Loucy (cell line): Measurements from ENCODE around the gene MTCH1.

Experiments
- H2AFZ ChIP-seq: fragments of 200-600 bp; sonication (generic); 2 replicates; pipeline ENCODE4 v1.6.0; 2016; ENCODE audit warnings: antibody characterized with exemption, mild to moderate bottlenecking, low read length, moderate library complexity
- H3F3A ChIP-seq: fragments of 200-600 bp; 2 replicates; pipeline ENCODE4 v1.6.0; 2016; ENCODE audit warnings: antibody characterized with exemption, low read depth, mild to moderate bottlenecking
- H3K27me3 ChIP-seq: fragments of 200-600 bp; sonication (generic); 2 replicates; pipeline ENCODE4 v1.6.1; 2014; ENCODE audit warnings: low read length, mild to moderate bottlenecking; ENCODE audit not compliant: insufficient read depth, poor library complexity, severe bottlenecking
- H3K36me3 ChIP-seq: fragments of 200-600 bp; sonication (generic); 2 replicates; pipeline ENCODE4 v1.6.1; 2016; ENCODE audit warnings: low read length; ENCODE audit not compliant: insufficient read depth
- H3K4me1 ChIP-seq: fragments of 200-600 bp; sonication (generic); 2 replicates; pipeline ENCODE4 v1.5.1; 2014; ENCODE audit warnings: low read length, mild to moderate bottlenecking; ENCODE audit not compliant: insufficient read depth, poor library complexity, severe bottlenecking
- H3K4me2 ChIP-seq: fragments of 200-600 bp; sonication (generic); 2 replicates; pipeline ENCODE4 v1.6.0; 2014; ENCODE audit warnings: antibody characterized with exemption, low read length, low read depth, mild to moderate bottlenecking; ENCODE audit not compliant: poor library complexity, severe bottlenecking
- H3K4me3 ChIP-seq: fragments of 200-600 bp; sonication (generic); 2 replicates; pipeline ENCODE4 v1.5.1; 2014; ENCODE audit warnings: low read length, mild to moderate bottlenecking, mixed read lengths; ENCODE audit not compliant: poor library complexity, severe bottlenecking
- H3K79me2 ChIP-seq: fragments of 200-600 bp; sonication (generic); 2 replicates; pipeline ENCODE4 v1.6.1; 2014; ENCODE audit warnings: low read length; ENCODE audit not compliant: insufficient read depth
- H3K9ac ChIP-seq: fragments of 200-600 bp; sonication (generic); 2 replicates; pipeline ENCODE4 v1.6.0; 2014; ENCODE audit warnings: mild to moderate bottlenecking, low read depth, low read length, moderate library complexity; ENCODE audit not compliant: poor library complexity, severe bottlenecking
- H3K9me2 ChIP-seq: fragments of 200-600 bp; sonication (generic); replicated peaks from 2 replicates; pipeline ENCODE4 v1.6.1; 2016; ENCODE audit warnings: low read depth, low read length, mixed read lengths
- H3K9me3 ChIP-seq: fragments of 200-600 bp; sonication (generic); 2 replicates; pipeline ENCODE4 v1.6.1; 2014; ENCODE audit warnings: mild to moderate bottlenecking, antibody characterized with exemption, low read length, low read depth; ENCODE audit not compliant: insufficient read depth
- H4K20me1 ChIP-seq: fragments of 200-600 bp; sonication (generic); 2 replicates; pipeline ENCODE4 v1.6.0; 2014; ENCODE audit warnings: antibody characterized with exemption, low read length, mild to moderate bottlenecking; ENCODE audit not compliant: insufficient read depth, poor library complexity, severe bottlenecking
- EZH2phosphoT487 ChIP-seq: fragments of 200-600 bp; IDR thresholded peaks from 2 replicates; pipeline ENCODE4 v1.6.1; 2018; ENCODE audit warnings: antibody characterized with exemption, mild to moderate bottlenecking, moderate library complexity, borderline replicate concordance
- TF ChIP-seq, protein P1 (sequence below): fragments of 200-600 bp; sonication (generic); conservative IDR thresholded peaks from 2 replicates; pipeline ENCODE4 v1.5.1; 2014; ENCODE audit warnings: mild to moderate bottlenecking, antibody characterized with exemption, low read length

The MTCH1 gene

DNA sequence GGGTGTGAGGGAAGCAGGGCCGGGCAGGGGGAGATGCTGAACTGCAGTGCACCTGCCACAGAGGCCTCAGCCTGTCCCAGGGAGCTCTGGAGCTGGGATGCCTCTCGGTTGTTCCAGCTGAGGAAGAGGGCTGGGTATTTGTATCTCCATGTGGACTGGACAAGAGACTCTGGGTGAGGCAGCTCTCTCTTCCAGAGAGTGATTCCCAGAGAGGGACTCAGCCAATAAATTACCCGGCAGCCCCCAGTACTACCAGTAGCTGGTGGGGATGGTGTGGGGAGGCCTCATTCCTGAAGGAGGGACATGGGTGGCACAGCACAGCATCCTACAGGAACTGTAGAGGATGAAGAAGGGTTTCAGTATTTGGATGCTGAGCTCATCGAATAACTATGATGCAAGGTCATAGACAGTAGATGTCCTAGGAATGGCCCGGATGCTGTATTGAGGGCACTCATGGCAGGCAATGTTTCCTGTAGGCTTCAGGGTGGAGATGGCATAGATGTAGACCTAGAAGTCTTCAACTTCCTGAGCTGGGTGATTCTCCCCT, 20.9 kb upstream of the MTCH1 start:
- Histone ChIP-seq H3K36me3 (no peaks in the 10 kb centered on the region), H3K27me3 (no peaks in the 10 kb centered on the region), H3F3A (no peaks in the 10 kb centered on the region), H3K9me3 (no peaks in the 10 kb centered on the region), H3K79me2 (no peaks in the 10 kb centered on the region), H3K9ac (no peak overlapping the region), H4K20me1 (no peaks in the 10 kb centered on the region), H2AFZ (no peak overlapping the region), H3K9me2 (no peaks in the 10 kb centered on the region), H3K4me2 (no peak overlapping the region), H3K4me3 (no peak overlapping the region), H3K4me1 (peaks cover 5% of the 10 kb centered on the region)
- no peak for TF ChIP-seq EZH2phosphoT487
- TF ChIP-seq, protein P1, sequence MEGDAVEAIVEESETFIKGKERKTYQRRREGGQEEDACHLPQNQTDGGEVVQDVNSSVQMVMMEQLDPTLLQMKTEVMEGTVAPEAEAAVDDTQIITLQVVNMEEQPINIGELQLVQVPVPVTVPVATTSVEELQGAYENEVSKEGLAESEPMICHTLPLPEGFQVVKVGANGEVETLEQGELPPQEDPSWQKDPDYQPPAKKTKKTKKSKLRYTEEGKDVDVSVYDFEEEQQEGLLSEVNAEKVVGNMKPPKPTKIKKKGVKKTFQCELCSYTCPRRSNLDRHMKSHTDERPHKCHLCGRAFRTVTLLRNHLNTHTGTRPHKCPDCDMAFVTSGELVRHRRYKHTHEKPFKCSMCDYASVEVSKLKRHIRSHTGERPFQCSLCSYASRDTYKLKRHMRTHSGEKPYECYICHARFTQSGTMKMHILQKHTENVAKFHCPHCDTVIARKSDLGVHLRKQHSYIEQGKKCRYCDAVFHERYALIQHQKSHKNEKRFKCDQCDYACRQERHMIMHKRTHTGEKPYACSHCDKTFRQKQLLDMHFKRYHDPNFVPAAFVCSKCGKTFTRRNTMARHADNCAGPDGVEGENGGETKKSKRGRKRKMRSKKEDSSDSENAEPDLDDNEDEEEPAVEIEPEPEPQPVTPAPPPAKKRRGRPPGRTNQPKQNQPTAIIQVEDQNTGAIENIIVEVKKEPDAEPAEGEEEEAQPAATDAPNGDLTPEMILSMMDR = no peak

DNA sequence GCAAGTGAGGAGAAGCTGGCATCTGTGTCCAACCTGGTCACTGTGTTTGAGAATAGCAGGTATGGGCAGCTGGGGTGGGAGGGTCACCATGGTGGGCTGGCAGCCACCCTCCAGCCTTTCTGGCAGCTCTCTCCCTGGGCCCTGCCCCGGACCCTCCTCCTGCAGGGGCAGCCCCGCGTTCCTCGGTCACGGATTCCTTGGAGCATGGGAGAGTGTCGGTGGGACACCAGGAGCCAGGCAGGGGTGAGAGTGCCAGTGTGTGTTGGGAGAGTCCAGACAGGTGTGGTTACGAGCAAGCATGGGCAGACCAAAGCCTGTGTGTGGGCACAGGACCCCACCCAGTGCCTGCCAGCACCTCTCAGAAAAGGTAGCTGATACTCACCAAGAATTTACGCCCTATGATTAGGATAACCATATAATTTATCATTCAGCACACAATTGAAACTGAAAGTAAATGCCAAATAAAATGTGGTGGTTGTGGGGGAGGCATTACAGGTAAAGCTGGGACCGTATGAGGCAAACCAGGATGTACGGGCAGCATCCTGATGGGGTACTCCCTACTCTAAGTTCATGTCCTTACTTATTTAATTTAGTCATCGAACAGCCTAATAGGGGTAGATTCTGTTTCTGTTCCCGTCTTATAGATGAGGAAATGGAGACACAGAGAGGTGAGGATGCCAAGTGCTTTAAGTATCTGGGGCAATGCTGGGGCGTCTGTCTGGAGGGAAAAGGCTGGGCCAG, 20.0 kb upstream of the MTCH1 start:
- Histone ChIP-seq H3K79me2 (no peaks in the 10 kb centered on the region), H3K4me2 (peak overlapping the region; percentile 25), H3F3A (no peaks in the 10 kb centered on the region), H3K36me3 (no peaks in the 10 kb centered on the region), H3K4me3 (no peak overlapping the region), H3K9ac (no peak overlapping the region), H3K9me3 (no peaks in the 10 kb centered on the region), H4K20me1 (no peaks in the 10 kb centered on the region), H3K9me2 (no peaks in the 10 kb centered on the region), H2AFZ (no peak overlapping the region), H3K27me3 (no peaks in the 10 kb centered on the region), H3K4me1 (peaks cover 5% of the 10 kb centered on the region)
- TF ChIP-seq EZH2phosphoT487 = no peak

DNA sequence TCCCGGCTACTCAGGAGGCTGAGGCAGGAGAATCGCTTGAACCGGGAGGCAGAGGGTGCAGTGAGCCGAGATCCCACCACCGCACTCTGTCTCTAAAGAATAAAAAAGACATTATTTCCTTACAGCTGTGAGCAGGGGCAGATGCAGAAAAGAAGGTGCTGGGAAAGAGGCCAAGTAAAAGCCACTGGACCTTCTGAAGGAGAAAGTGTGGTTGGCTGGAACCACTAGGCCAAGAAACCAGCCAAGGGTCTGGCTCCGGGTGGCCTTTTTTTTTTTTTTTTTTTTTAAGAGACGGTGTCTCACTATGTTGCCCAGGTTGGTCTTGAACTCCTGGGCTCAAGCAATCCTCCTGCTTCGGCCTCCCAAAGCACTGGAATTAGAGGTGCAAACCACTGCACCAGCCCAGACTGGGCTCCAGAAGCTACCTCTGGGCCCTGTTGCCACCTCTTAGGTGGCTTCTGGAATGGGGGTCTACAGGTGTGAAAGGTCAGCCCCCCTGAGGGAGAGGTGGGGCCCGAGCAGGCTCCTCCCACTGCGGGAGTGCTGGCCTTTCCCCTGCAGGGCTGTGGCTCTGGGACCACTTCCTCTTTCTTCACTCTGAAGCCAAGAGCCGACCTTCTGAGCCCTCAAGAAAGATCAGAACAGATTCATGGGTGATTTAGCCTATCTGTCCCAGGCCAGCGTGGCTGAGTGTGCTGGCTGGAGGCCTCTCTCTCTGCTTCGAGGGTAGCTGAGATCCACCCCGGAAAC, 19.2 kb upstream of the MTCH1 start, which contains the start of gene FGD2:
Gene FGD2, plus strand, starts transcription at position 595 of the 750 bp plus-strand sequence. CDS start 163 bp downstream, outside the sequence.
- H3K27me3 ChIP-seq = no peaks in the 10 kb centered on the region
- no peak for TF ChIP-seq EZH2phosphoT487
- TF ChIP-seq, protein P1 = no peak
- no peaks in the 10 kb centered on the region for H3F3A ChIP-seq
- peaks cover 5% of the 10 kb centered on the region for H3K4me1 ChIP-seq
- peak within 1 kb of the TSS; percentile 25 for H3K4me2 ChIP-seq
- H3K36me3 ChIP-seq = no peaks in the 10 kb centered on the region
- H3K9ac ChIP-seq = no peak within 1 kb of the TSS
- H4K20me1 ChIP-seq = no peaks in the 10 kb centered on the region
- no peaks in the 10 kb centered on the region for H3K9me2 ChIP-seq
- no peaks in the 10 kb centered on the region for H3K79me2 ChIP-seq
- H2AFZ ChIP-seq = no peak within 1 kb of the TSS
- no peak within 1 kb of the TSS for H3K4me3 ChIP-seq
- no peaks in the 10 kb centered on the region for H3K9me3 ChIP-seq
